GM21723 (cell line): Measurements from ENCODE around the gene POU2F1.
A peak's percentile ranks its signal among the peaks of the same experiment; 100 is the strongest.

ENCODE experiments used
- ATAC-seq: cut with Tn5 transposase; IDR thresholded peaks from one replicate; pipeline ENCODE4 v1.9.1; 2021; ENCODE audit warnings: mild to moderate bottlenecking, moderate library complexity; ENCODE audit not compliant: unreplicated experiment

The POU2F1 gene

GRCh38 chr1:167438171-167439138, 217.8 kb downstream of the POU2F1 start:
- ATAC-seq: no peak

GRCh38 chr1:167439301-167439988, 218.8 kb downstream of the POU2F1 start:
- no peak for ATAC-seq

- ATAC-seq: no peak
Measured at GRCh38 chr1:167440345-167440744, 219.7 kb downstream of the POU2F1 start.

GRCh38 chr1:167440776-167441175, 220.1 kb downstream of the POU2F1 start:
- no peak for ATAC-seq

GRCh38 chr1:167441222-167441621, 220.5 kb downstream of the POU2F1 start:
- no peak for ATAC-seq

GRCh38 chr1:167442142-167442848, 221.6 kb downstream of the POU2F1 start:
- peak; percentile 87 for ATAC-seq

GRCh38 chr1:167442854-167443565, 222.3 kb downstream of the POU2F1 start:
- ATAC-seq: no peak

GRCh38 chr1:167443757-167444156, 223.1 kb downstream of the POU2F1 start:
- no peak for ATAC-seq

- no peak for ATAC-seq
Measured at GRCh38 chr1:167446966-167447365, 226.3 kb downstream of the POU2F1 start.

- peak; percentile 86 for ATAC-seq
Measured at GRCh38 chr1:167447521-167448136, 226.9 kb downstream of the POU2F1 start.

- ATAC-seq: no peak
Measured at GRCh38 chr1:167450843-167451242, 230.2 kb downstream of the POU2F1 start.

GRCh38 chr1:167452483-167452882, 231.8 kb downstream of the POU2F1 start:
- no peak for ATAC-seq

GRCh38 chr1:167453123-167453522, 232.4 kb downstream of the POU2F1 start:
- ATAC-seq: no peak

- no peak for ATAC-seq
Measured at GRCh38 chr1:167454304-167454893, 233.7 kb downstream of the POU2F1 start.

- ATAC-seq: peak; percentile 66
Measured at GRCh38 chr1:167454894-167455785, 234.5 kb downstream of the POU2F1 start.

GRCh38 chr1:167455786-167456446, 235.2 kb downstream of the POU2F1 start:
- peak; percentile 45 for ATAC-seq

GRCh38 chr1:167456524-167456923, 235.8 kb downstream of the POU2F1 start:
- ATAC-seq: peak; percentile 7

GRCh38 chr1:167456926-167457325, 236.2 kb downstream of the POU2F1 start:
- ATAC-seq: no peak
